ENCODE data around the gene PTPRD.

PTPRD gene

DNA sequence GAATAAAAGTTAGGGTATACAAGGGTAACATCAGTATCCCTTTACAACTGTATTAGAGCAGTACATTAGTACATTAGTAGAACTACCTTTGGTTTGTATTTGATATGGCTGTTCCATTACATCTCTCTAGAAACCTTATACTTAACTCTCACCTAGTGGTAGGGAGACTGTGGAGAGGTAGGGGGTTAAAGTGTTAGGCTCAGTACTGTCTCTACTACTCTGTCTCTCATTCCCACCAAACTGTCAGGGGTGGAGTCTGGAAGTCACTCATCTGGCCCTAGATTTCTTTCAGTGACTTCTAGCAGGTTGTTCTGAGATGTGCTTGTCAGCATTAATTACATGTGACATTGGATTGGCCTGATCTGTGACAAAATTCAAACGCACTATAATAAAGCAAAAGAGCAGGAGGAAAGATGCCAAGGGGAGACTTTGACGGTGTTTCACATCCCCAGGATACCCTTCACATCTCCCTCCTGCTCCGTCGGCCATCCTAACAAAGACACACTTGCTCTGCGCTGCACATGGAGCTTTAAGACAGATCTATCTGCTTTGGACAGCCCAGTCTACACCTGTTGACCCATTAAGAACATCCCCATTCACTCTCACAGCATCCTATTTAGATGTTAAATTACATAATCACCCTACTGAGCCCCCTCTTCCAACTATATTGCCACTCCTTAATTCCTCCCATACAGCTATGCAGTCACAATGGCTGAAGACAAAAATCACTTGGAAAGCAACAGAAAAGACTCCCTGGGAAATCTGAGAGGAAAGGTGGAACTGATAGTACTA lies 1770.2 kb downstream of the PTPRD start:
- Histone ChIP-seq H3K9ac (ENCODE audit: low read length) (no peak overlapping the region), H4K8ac (ENCODE audit: low read depth, low read length) (no peak overlapping the region), H3K23ac (ENCODE audit: low read length) (no peak overlapping the region), H3K27ac (ENCODE audit: low read depth, low read length) (no peak overlapping the region), H4K91ac (ENCODE audit: low read depth, low read length) (no peak overlapping the region), H3K4me2 (ENCODE audit: low read length) (no peak overlapping the region), H2BK5ac (ENCODE audit: low read depth, low read length, poor library complexity) (no peak overlapping the region), H2BK12ac (ENCODE audit: low read length) (no peak overlapping the region), H3K36me3 (ENCODE audit: control insufficient read depth in 1 of 2, insufficient read depth in 2 of 2, low read length in 2 of 2) (no peaks in the 10 kb centered on the region), H3K14ac (ENCODE audit: low read length) (no peak overlapping the region), H3K79me1 (ENCODE audit: low read length) (no peaks in the 10 kb centered on the region), H2AFZ (ENCODE audit: insufficient read depth, low read length, poor library complexity) (no peak overlapping the region), H4K12ac (ENCODE audit: low read depth, low read length) (no peak overlapping the region), H3K79me2 (ENCODE audit: control insufficient read depth, insufficient read depth, low read length, poor library complexity) (no peaks in the 10 kb centered on the region), H3K4me3 (ENCODE audit: low read depth, low read length) (no peak overlapping the region), H3K4ac (ENCODE audit: low read depth, low read length) (no peak overlapping the region), H2BK120ac (ENCODE audit: insufficient read depth, low read length, poor library complexity) (no peak overlapping the region), H3K4me1 (ENCODE audit: control insufficient read depth in 1 of 2, insufficient read depth in 2 of 2, low read length in 2 of 2) (no peaks in the 10 kb centered on the region), H3K18ac (ENCODE audit: low read length) (no peak overlapping the region), H2AK5ac (ENCODE audit: low read length) (no peak overlapping the region), H3K9me3 (ENCODE audit: insufficient read depth, low read depth, low read length) (no peaks in the 10 kb centered on the region), H3K27me3 (ENCODE audit: insufficient read depth, low read length) (no peaks in the 10 kb centered on the region)
- DNase-seq, result no peak
- no CpG with 5 or more reads among the region's 5 CpGs for WGBS (ENCODE audit: extremely low coverage, insufficient coverage, insufficient read length)

DNA sequence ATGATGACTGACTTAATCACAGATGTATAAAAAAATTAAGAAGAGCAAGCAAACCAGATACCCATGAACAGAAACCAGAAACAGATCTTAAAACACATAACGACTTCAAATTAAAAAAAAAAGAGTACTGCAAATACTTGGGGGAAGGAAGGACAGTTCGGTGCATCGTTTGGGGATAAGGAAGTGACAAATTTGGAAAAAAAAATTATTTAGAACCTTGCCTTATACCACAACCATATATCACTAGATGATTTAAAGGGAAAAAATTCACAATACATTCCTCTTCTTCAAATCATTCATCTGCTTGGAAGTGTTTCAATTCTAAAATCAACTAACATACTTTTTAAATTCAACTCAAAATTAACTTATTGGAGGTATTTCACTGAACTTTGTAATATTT lies 1774.7 kb downstream of the PTPRD start:
- Histone ChIP-seq H3K9ac (ENCODE audit: low read length) (no peak overlapping the region), H3K4me3 (ENCODE audit: low read depth, low read length) (no peak overlapping the region), H3K27me3 (ENCODE audit: insufficient read depth, low read length) (no peaks in the 10 kb centered on the region), H3K18ac (ENCODE audit: low read length) (no peak overlapping the region), H3K14ac (ENCODE audit: low read length) (no peak overlapping the region), H4K91ac (ENCODE audit: low read depth, low read length) (no peak overlapping the region), H2BK5ac (ENCODE audit: low read depth, low read length, poor library complexity) (no peak overlapping the region), H4K12ac (ENCODE audit: low read depth, low read length) (no peak overlapping the region), H2BK12ac (ENCODE audit: low read length) (no peak overlapping the region), H3K9me3 (ENCODE audit: insufficient read depth, low read depth, low read length) (no peaks in the 10 kb centered on the region), H2AK5ac (ENCODE audit: low read length) (no peak overlapping the region), H2BK120ac (ENCODE audit: insufficient read depth, low read length, poor library complexity) (no peak overlapping the region), H4K8ac (ENCODE audit: low read depth, low read length) (no peak overlapping the region), H3K4me1 (ENCODE audit: control insufficient read depth in 1 of 2, insufficient read depth in 2 of 2, low read length in 2 of 2) (no peaks in the 10 kb centered on the region), H3K36me3 (ENCODE audit: control insufficient read depth in 1 of 2, insufficient read depth in 2 of 2, low read length in 2 of 2) (peaks cover 0 to 5% of the 10 kb centered on the region in 2 experiments), H3K27ac (ENCODE audit: low read depth, low read length) (no peak overlapping the region), H3K23ac (ENCODE audit: low read length) (no peak overlapping the region), H3K79me1 (ENCODE audit: low read length) (no peaks in the 10 kb centered on the region), H3K79me2 (ENCODE audit: control insufficient read depth, insufficient read depth, low read length, poor library complexity) (no peaks in the 10 kb centered on the region), H3K4ac (ENCODE audit: low read depth, low read length) (no peak overlapping the region), H2AFZ (ENCODE audit: insufficient read depth, low read length, poor library complexity) (no peak overlapping the region), H3K4me2 (ENCODE audit: low read length) (no peak overlapping the region)
- WGBS (ENCODE audit: extremely low coverage, insufficient coverage, insufficient read length), result no CpG with 5 or more reads among the region's 3 CpGs
- no peak for DNase-seq

DNA sequence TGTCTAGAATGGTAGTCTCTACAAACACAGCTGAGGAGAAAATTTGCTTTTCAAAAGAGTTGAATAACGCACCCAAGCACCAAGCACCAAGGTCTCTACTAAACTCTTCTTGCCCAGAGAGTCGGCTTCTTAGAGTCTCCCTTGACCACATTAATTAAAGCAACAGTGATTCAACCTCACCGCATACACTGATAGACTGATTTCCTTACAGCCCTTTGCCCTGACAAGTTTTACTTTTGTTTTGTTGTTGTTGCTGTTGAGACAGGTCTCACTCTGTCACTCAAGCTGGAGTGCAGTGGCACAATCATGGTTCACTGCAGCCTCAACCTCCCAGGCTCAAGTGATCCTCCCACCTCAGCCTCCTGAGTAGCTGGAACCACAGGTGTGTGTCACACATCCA lies 1777.5 kb downstream of the PTPRD start:
- H3K27me3 ChIP-seq (ENCODE audit: insufficient read depth, low read length), result no peaks in the 10 kb centered on the region
- no CpG with 5 or more reads among the region's 3 CpGs for WGBS (ENCODE audit: extremely low coverage, insufficient coverage, insufficient read length)

DNA sequence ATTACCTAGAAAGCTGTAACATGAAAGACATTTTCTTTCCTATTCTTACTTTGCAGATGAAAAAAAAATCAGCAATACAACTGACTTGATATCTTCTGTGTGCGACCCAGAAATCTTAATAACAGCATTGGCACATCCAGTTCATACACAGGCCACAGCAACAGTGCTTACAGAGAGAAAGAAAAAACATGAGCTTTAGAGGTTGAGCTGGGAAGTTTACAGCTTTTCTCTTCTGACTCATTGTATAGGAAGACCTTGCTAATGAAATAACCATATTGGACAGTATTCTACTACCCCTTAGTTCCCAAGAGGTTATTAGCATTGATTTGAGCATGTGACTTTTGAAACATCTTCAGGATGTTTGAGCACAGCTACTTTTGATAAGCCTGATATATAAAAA lies 1779.8 kb downstream of the PTPRD start:
- Histone ChIP-seq H3K18ac (ENCODE audit: low read length) (no peak overlapping the region), H3K4ac (ENCODE audit: low read depth, low read length) (no peak overlapping the region), H3K36me3 (ENCODE audit: control insufficient read depth in 1 of 2, insufficient read depth in 2 of 2, low read length in 2 of 2) (peaks cover 0 to 5% of the 10 kb centered on the region in 2 experiments), H4K8ac (ENCODE audit: low read depth, low read length) (no peak overlapping the region), H3K27ac (ENCODE audit: low read depth, low read length) (no peak overlapping the region), H4K91ac (ENCODE audit: low read depth, low read length) (no peak overlapping the region), H3K79me2 (ENCODE audit: control insufficient read depth, insufficient read depth, low read length, poor library complexity) (no peaks in the 10 kb centered on the region), H2BK120ac (ENCODE audit: insufficient read depth, low read length, poor library complexity) (no peak overlapping the region), H3K79me1 (ENCODE audit: low read length) (no peaks in the 10 kb centered on the region), H3K14ac (ENCODE audit: low read length) (no peak overlapping the region), H3K4me2 (ENCODE audit: low read length) (no peak overlapping the region), H3K27me3 (ENCODE audit: insufficient read depth, low read length) (no peaks in the 10 kb centered on the region), H2BK12ac (ENCODE audit: low read length) (no peak overlapping the region), H2BK5ac (ENCODE audit: low read depth, low read length, poor library complexity) (no peak overlapping the region), H3K9me3 (ENCODE audit: insufficient read depth, low read depth, low read length) (no peaks in the 10 kb centered on the region), H3K4me1 (ENCODE audit: control insufficient read depth in 1 of 2, insufficient read depth in 2 of 2, low read length in 2 of 2) (no peaks in the 10 kb centered on the region), H2AFZ (ENCODE audit: insufficient read depth, low read length, poor library complexity) (no peak overlapping the region), H3K23ac (ENCODE audit: low read length) (no peak overlapping the region), H4K12ac (ENCODE audit: low read depth, low read length) (no peak overlapping the region), H3K4me3 (ENCODE audit: low read depth, low read length) (no peak overlapping the region), H3K9ac (ENCODE audit: low read length) (no peak overlapping the region), H2AK5ac (ENCODE audit: low read length) (no peak overlapping the region)
- DNase-seq, result no peak
- WGBS (ENCODE audit: extremely low coverage, insufficient coverage, insufficient read length), result no CpG with 5 or more reads among the region's 1 CpG

More for the DNA sequence above, 1777.5 kb downstream of the PTPRD start:
- no peaks in the 10 kb centered on the region for H3K79me1 ChIP-seq (ENCODE audit: low read length)
- no peak overlapping the region for H3K4me2 ChIP-seq (ENCODE audit: low read length)
- no peak overlapping the region for H2BK12ac ChIP-seq (ENCODE audit: low read length)
- H3K4ac ChIP-seq (ENCODE audit: low read depth, low read length), result no peak overlapping the region
- no peak overlapping the region for H4K91ac ChIP-seq (ENCODE audit: low read depth, low read length)
- no peak overlapping the region for H3K4me3 ChIP-seq (ENCODE audit: low read depth, low read length)
- no peaks in the 10 kb centered on the region for H3K79me2 ChIP-seq (ENCODE audit: control insufficient read depth, insufficient read depth, low read length, poor library complexity)
- no peak overlapping the region for H2BK5ac ChIP-seq (ENCODE audit: low read depth, low read length, poor library complexity)
- no peak for DNase-seq
- no peak overlapping the region for H4K8ac ChIP-seq (ENCODE audit: low read depth, low read length)
- H3K23ac ChIP-seq (ENCODE audit: low read length), result no peak overlapping the region
- H2AFZ ChIP-seq (ENCODE audit: insufficient read depth, low read length, poor library complexity), result no peak overlapping the region
- H3K18ac ChIP-seq (ENCODE audit: low read length), result no peak overlapping the region
- H4K12ac ChIP-seq (ENCODE audit: low read depth, low read length), result no peak overlapping the region
- no peak overlapping the region for H3K14ac ChIP-seq (ENCODE audit: low read length)
- peaks cover 0 to 5% of the 10 kb centered on the region in 2 experiments for H3K36me3 ChIP-seq (ENCODE audit: control insufficient read depth in 1 of 2, insufficient read depth in 2 of 2, low read length in 2 of 2)
- H3K4me1 ChIP-seq (ENCODE audit: control insufficient read depth in 1 of 2, insufficient read depth in 2 of 2, low read length in 2 of 2), result no peaks in the 10 kb centered on the region
- no peak overlapping the region for H2AK5ac ChIP-seq (ENCODE audit: low read length)
- H2BK120ac ChIP-seq (ENCODE audit: insufficient read depth, low read length, poor library complexity), result no peak overlapping the region
- no peaks in the 10 kb centered on the region for H3K9me3 ChIP-seq (ENCODE audit: insufficient read depth, low read depth, low read length)
- peak overlapping the region; percentile 33 for H3K9ac ChIP-seq (ENCODE audit: low read length)
- H3K27ac ChIP-seq (ENCODE audit: low read depth, low read length), result no peak overlapping the region
